GM19238 (cell line): ENCODE measurements around the gene LAGE3.

Experiments used
- DNase-seq: peaks from one replicate; pipeline ENCODE4 v3.0.0; 2011; ENCODE audit warnings: low spot score; ENCODE audit not compliant: insufficient read length

The LAGE3 gene, protein sequence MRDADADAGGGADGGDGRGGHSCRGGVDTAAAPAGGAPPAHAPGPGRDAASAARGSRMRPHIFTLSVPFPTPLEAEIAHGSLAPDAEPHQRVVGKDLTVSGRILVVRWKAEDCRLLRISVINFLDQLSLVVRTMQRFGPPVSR

GRCh38 chrX:154478728-154479622, at the start of gene LAGE3:
LAGE3 (minus strand) TSS chrX:154479281; CDS start chrX:154478915, 366 bp downstream.
- peak; percentile 92 for DNase-seq

DNA sequence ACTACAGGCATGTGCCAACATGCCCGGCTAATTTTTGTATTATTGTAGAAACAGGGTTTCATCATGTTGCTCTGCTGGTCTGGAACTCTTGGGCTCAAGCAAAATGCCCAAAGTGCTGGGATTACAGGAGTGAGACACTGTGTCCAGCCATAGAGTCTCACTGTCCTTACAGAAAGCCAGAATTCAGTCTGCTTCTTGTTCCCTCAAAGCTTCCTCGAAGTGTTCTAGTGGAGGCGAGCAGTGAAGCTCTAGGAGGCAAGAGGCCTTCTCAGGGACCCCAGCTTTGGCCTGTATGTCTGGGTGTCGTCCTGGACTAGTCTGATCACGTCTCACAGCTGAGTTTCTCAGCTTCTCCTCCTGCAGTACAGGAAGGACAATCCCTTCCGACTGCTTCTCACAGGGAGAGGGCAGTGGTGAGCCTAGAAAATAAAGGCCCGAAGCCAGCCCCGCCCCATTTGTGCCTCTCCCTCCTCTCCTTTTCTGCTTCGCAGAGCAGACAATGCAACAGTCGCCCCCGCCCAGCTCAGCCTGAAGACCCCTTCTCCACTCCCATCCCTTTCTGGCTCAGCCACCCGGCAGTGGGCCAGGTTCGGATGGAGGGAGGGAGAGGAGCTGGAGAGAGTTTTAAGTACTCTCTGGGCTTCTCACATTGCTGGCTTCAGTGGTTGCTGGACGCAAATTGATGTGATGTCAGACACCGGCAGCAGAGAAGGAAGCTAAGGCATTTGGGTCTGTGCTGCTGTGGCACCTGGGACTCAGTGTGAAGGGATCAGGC, 48.0 kb upstream of the LAGE3 start:
- peak; percentile 47 for DNase-seq

GRCh38 chrX:154525606-154526490, 46.8 kb upstream of the LAGE3 start:
- no peak for DNase-seq

- no peak for DNase-seq
Measured at GRCh38 chrX:154519389-154519788, 40.3 kb upstream of the LAGE3 start.

DNA sequence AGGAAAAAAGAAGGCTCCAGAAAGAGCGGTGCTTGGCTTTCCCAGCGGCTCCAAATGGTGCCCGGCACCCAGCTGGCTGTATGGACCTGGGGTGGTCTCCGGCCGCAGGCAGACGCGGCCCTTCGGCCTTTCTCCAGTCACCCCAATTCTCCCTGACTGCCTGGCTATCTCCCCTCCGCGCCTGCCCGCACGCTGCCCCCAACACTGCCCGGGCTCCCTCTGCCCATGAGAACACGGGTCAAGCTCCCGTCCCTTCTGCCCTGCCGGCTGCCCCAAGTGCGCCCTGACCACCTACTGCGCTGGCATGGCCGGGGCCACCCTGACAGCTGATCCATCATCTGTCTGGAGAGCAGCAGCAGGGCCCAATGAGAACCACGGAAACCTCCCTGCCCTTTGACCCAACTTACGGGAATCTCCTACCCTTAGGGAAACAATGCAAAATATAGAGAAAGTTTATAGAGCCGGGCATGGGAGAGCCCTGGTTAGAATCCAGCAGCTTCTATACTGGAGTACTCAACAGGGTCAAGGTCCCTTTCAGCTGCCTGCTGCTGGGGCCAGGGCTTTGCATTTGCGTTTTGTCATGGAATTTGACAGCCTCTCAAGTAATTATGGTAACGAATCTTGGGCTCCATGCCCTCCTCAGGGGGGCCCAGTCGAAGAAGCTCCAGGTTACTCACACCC, 38.2 kb upstream of the LAGE3 start:
- no peak for DNase-seq

- no peak for DNase-seq
Measured at GRCh38 chrX:154516656-154517100, 37.6 kb upstream of the LAGE3 start.

GRCh38 chrX:154515966-154516655, 37.0 kb upstream of the LAGE3 start, which contains the start of gene FAM3A:
FAM3A (minus strand) TSS chrX:154516232; CDS start chrX:154515772, 460 bp downstream.
- peak; percentile 70 for DNase-seq

GRCh38 chrX:154515090-154515965, 36.2 kb upstream of the LAGE3 start:
- no peak for DNase-seq

DNA sequence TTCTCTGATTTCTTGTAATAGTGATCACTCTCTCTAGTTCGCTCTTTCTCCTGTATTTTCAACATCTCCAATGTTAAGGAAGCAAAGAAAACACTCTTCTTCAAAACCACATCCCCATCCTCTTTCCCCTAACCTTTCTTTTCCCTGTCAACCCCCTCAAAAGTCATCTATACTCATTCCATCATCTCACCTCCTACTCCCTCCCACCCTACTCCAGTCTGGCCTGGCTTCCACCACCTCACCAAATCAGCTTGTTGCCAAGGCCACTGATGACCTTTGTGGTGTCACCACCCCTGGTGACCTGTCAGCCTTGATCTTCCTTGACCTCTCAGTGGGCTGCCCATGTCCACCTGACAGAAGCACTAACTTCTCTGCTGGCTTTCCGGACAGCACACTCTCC, 34.6 kb upstream of the LAGE3 start:
- no peak for DNase-seq

GRCh38 chrX:154512879-154513553, 33.9 kb upstream of the LAGE3 start:
- no peak for DNase-seq

GRCh38 chrX:154511761-154512160, 32.7 kb upstream of the LAGE3 start:
- DNase-seq = no peak

GRCh38 chrX:154509455-154509854, 30.4 kb upstream of the LAGE3 start:
- no peak for DNase-seq

- DNase-seq = no peak
Measured at GRCh38 chrX:154508384-154508745, 29.3 kb upstream of the LAGE3 start.

DNA sequence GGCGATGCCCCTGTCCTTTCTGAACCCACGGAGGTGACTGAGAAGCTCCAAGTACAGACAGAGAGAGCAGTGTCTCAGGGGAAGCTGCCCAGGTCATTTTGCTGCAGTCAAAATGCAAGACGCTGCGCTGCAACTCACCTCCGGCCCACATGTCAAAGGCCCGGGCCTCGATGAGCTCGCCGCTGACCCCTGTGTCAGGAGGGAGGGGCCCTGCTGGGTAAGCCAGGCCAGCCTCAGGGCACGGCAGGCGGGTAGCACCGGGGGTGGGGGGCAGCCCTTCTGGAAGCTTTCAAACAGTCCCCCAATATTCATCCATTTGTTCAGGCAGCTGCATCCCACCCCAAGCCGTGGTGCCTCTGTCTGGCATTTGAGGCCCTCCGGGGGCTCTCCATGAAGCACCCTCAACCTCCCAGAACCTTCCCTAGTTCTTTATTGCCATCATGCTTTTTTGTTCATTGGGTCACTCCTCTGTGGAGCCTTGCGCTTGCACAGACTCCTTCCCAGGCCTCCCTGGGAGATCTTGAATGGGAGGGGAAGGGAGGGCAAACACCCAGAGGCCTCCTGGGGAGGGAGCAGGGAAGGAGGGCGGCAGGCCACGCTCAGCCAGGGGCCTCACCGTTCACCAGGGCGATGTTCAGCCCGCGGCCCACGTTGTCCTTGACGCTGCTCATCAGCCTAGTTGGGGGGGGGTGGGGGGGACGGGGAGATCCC, 28.7 kb upstream of the LAGE3 start:
- DNase-seq = no peak

DNA sequence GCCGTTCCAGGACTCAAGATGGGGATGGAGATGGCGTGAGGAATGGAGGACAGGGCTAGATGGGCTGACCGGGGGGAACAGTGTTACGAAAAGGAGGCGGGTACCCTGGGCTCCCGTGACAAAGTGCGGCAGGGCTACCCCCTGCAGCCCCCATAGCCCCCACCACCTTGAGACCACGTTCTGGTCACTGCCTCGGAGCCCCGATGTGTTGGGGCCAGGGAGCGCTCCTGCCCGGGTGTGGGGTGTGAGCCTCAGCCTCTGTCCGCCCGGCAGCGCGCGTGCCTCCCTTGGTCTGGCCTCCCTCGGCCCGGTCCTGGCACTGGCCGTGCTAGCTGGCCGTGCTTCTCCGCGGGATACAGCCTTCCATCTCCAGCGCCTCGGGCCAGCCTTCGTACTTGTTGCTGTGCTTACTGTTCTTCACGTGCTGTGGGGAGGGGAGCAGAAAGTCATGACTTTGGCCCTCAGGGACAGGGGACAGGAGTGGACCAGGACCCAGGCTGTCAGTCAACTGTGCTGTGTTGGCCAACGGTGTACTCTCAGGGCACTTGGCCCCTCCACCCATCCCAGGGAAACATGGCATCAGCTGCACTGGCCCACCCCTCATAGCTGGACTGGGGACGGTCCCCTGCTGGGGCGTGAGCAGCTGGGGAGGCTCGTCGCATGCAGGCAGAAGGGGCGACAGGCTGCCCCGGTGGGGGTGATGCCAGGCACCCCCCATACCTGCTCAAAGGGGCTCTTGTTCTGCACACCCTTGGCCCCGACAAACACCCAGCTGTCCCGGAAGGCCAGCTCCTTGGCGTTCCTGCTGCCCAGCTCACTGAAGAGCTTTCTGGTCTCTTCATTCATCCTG, 27.6 kb upstream of the LAGE3 start:
- no peak for DNase-seq

DNA sequence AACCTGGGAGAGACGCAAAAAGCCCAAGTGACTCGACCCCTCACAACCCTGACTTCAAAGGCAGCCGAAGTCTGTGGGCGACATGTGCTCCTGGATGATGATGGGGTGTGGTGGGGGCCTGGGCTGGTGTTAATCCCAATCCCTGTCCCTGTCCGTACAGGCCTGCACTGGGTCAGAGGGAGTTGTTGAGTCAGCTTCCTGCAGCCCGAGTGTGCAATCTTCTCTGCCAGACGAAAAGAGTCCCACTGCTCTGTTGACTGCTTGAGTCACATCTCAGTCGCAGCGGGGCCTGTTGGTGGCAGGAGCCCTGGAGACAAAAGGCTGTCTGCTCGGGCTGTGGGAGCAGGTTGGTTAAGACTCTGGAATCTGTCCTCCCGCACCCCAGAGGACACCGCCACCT, 26.7 kb upstream of the LAGE3 start:
- no peak for DNase-seq

DNA sequence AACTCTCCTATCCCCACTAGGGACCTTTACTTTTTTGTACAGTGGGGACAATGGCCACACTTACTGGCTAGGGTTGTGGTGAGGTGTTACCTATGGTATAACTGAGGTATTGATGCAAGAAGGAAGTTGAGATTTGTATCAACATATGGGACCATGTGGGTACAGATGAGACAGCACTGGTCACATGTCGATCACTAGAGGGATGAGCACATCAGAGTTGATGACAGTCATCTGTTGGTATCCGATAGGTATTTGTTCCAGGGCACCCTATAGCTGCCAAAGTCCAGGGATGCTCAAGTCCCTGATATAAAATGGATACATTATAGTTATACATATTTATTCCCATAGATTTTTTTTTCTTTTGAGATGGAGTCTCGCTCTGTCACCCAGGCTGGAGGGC, 23.9 kb upstream of the LAGE3 start:
- DNase-seq = no peak
